ENCODE results near the gene UNCX.
"Not testable (repeated sequence)": the region's sequence is repeated elsewhere in the genome, so short reads cannot be mapped to it uniquely, and the experiment has no call there.

UNCX gene

DNA sequence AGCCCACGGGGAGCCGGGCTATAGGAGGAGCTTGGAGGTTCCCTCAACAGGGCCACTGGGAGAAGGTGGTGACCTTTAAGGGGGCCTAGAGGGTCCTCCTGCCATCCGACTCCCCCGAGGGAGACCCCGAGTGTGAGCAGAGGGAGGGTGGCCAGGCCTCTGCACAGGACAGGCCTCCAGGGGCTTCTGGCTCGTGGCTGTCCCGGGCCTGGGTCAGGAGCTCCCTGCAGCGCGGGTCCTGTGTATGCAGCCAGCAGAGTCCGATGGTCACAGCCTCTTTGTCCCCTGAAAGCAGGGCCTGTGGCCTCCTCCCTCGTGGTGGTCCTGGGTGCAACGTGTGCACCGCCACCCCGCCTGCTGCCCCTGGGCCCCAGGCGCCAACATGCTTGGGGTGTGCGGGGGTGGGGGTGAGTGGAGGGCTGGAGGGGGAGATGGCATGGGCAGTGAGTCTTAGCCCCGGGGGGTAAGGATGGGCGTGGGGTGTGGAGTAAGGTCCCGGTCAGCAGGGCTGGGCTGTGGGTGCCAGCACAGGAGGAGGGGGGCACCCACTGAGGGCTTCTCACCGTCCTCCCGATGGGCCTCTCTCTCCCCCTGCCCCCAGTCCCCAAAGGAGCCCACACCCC is 27.1 kb downstream of the UNCX start:
- DNase-seq, result no peak

DNA sequence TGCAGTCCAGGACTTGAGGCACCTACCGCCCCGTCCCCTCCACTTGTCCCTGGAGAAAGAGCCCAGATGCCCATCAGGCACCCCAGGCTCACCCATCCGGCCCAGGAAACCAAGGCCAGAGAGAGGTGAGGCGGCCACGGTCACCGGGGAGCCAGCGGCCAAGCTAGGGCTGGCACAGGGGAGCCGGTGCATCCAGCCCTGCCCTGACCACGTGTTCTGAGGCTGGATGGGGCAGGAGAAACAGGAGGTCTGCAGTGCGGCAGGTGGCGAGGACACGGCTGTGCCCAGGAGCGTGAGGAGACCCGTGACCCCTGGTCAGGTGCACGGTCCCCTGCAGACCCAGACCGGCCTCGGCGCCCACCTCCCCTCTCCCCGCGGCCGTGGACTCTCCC is 27.6 kb downstream of the UNCX start:
- no peak for DNase-seq

DNA sequence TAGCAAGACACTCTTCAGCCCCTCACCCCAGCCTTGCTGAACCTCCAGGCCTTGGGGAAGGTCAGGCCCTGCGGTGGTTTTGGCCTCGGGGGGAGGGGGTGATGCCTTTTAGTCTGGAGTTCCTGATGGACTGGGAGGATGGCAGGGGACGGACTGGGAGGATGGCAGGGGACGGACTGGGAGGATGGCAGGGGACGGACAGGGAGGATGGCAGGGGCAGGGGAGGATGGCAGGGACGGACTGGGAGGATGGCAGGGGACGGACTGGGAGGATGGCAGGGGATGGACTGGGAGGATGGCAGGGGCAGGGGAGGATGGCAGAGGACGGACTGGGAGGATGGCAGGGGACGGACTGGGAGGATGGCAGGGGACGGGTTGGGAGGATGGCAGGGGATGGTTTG is 28.4 kb downstream of the UNCX start:
- DNase-seq, result not testable (repeated sequence)

- no peak for DNase-seq
Observed at GRCh38 chr7:1262441-1262840, 29.8 kb downstream of the UNCX start.

DNA sequence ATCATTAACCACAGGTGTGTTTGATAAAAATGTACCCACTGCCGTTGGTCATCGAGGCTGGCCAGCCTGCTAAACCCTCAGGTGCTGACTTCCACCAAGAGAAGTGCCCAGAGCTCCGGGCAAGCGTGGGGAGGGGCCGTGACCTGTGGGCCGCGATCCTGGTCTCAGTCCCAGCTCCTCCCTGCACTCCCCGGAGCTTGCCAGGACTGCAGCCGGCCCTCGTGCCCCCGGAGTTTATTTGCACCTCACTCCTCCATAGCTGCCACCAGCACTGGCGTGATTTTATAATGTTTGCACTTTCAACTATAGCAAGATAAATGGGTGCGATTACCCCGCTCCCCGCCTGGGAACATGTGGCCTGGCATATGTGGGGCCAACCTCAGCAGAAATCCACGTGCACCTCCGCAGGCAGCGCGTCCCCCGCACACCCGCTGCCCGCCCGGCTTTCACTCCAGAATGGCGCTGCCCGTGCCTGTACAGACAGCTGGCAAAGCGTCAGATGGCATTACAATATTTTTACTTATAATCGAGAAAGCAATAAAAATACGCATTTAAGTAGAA is 30.8 kb downstream of the UNCX start:
- no peak for DNase-seq

GRCh38 chr7:1264345-1265280 is 31.9 kb downstream of the UNCX start:
- no peak for DNase-seq

GRCh38 chr7:1267016-1267900 is 34.6 kb downstream of the UNCX start:
- no peak for DNase-seq

GRCh38 chr7:1268076-1268815 is 35.6 kb downstream of the UNCX start:
- DNase-seq, result no peak

DNA sequence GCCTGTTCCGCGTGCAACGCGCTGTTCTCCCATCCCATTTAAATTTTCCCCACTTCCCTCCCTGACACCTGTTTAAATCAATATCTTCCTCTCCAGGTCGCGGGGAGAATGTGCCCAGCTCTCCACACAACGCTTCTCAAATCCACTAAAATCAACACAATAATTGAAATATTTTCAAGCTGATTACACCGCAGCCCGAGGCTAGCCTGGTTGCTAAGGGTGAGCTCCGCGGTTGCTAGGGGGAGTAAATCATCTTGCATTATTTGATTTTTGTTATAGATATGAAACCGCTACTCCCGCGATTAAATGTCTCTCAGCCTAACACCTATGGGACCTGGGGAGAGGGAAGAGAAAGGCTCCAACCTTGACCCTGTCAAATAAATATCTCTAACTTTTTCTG is 36.2 kb downstream of the UNCX start:
- DNase-seq, result no peak

GRCh38 chr7:1269336-1269890 is 36.7 kb downstream of the UNCX start:
- no peak for DNase-seq

DNA sequence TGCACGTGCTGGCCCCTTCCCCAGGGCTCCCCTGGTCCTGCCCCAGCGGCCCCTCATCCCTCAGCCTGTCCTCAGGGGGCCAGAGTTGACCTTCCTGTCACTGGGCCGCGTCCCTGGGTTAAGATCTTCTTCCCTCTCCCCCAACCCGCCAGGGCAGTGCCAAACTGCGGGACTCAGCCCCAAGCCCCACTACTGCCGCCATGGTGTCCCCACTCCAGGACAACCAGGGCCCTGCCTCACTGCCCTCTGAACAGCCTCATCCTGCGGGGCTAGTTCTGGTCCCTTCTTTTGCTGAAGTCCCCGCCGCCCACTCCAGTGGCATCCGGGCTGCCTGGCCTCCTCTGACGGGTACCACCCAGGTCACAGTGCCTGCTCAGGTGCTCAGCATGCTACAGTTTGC is 37.5 kb downstream of the UNCX start:
- DNase-seq, result no peak

DNA sequence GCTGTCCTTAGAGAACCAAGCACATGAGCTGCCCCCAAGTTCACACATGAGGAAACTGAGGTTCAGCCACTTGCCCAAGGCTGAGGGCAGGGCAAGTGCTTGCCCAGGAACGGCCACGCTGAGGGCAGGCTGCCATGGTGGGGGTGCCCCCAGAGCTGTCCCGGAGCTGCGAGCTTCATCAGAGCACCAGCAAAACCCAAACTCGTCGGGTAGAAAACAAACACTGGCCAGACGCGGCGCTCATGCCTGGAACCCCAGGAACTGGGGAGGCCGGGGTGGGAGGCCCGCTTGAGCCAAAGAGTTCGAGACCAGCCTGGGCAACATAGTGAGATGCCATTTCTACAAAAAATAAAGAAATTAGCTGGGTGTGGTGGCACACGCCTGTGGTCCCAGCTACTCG is 38.4 kb downstream of the UNCX start:
- DNase-seq, result no peak

- DNase-seq, result no peak
Observed at GRCh38 chr7:1271656-1272055, 39.0 kb downstream of the UNCX start.

GRCh38 chr7:1272136-1272535 is 39.5 kb downstream of the UNCX start:
- DNase-seq, result not testable (repeated sequence)

DNA sequence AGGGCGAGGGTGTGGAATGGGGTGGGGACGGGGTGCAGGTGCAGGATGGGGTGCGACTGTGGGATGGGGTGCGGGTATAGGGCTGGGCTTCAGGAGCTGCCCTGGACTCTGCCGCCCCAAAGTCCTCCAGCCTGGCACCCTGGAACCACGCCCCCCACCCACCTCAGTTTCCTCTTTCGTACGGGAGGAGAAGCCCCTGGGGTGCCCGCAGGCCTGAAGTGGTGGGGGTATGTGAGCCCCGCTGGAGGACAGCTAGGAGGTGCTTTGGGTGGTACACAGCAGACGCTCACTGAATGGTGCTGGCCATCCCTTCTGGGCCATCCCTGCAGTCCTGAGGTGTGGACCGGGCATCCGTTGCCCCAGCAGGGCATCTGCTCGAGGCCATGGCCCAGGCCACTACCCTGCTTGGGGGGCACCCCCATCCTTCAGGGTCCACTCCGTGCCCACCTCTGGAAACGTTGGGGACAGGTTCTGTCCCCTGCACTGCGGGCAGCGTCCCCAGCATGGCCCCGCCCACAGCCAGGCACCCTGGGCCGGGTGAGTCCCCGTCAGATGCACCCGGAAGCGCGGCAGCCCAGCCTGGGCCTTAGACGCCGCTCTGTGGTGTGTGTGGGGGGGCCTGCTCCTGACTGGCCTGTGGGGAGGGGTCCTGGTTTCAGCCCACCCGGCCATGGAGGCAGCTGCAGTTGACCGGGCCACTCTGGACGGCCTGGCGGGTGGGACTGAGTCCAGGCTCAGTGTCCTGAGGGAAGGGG is 41.6 kb downstream of the UNCX start:
- DNase-seq, result no peak

DNA sequence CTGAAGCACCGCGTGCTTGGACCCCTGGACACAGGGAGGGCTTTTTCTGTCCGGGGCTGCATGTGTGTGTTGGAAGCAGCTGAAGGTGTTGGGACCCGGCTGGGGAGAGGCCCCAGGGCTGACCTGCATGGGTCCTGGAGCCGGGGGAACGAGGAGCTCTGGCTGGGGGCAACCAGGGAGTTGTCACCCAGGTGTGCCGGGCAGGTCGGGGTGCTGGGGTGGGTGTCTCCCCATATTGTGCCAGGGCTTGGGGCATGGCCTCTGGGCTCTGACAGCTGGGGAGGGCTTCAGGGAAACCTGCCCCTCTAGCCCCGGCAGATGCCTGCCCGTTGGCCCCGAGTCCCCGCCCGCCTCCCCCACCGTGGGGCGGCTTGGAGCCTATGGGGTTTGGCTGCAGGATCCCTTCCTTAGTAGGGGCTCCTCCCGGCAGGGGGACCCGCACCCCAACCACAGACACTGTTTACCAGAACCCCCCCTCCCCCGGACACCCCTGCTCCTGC is 42.3 kb downstream of the UNCX start:
- DNase-seq, result no peak

GRCh38 chr7:1275451-1276381 is 43.0 kb downstream of the UNCX start:
- no peak for DNase-seq

DNA sequence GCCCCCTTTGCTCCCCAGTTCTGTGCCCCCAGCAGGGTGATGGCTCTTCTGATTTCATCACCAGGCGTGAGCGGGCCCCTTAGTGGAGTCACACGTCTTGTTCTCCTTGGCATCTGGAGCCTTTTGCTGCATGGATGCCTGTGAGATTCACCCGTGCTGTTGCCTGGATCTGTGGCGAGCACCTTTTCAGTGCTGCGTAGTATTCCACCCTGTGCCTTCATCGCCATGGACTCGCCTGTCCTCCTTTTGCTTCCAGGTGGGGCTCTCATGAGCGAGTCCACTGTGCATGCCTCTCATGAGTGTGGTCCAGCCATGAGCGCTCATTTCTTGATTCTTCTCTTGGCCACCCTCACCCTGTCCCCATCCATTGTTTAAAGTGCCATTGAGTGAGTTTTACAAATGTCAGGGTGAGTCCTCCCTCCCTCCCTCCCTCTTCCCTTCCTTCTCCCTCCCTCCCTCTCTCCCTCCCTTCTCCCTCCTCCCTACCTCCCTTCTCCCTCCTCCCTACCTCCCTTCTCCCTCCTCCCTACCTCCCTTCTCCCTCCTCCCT is 44.0 kb downstream of the UNCX start:
- no peak for DNase-seq

DNA sequence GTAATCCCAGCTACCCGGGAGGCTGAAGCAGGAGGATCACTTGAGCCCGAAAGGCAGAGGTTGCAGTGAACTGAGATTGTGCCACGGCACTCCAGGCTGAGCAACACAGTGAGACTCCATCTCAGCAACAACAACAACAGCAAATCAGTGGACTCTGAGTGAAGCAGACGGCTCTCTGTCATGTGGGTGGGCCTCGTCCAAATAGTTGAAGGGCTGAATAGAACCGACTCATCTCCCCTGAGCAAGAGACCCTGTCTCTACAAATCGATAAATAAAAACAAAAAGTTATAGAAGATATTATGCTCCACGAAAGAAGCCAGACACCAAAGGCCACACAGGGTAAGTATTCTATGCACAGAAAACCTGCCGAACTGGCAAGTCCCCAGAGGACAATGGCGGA is 45.9 kb downstream of the UNCX start:
- no peak for DNase-seq

DNA sequence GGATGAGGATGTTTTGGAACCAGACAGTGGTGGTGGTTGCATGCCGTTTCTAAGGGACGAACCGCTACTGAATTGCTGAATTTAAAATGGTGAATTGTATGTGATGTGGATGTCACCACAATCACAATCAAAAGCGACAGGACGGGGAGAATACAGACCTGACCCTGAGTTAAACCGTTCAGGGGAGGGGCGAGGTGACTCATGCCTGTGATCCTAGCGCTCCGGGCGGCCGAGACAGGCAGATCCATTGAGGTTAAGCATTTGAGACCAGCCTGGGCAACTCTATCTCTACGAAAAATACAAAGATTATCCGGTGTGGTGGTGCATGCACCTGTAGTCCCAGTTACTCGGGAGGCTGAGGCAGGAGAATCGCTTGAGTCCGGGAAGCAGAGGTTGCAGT is 46.4 kb downstream of the UNCX start:
- no peak for DNase-seq

All from CD4-positive, alpha-beta T cell treated with Interleukin-12 subunit alpha and Interleukin-12 subunit beta, for 1 hour (primary cell).